NCI-H1694 treated with DMSO at 0.1 percent for 48 hours (cell line): ENCODE data around the gene CREG2.
"Not testable (repeated sequence)": the region's sequence is repeated elsewhere in the genome, so short reads cannot be mapped to it uniquely, and the experiment has no call there.

ENCODE experiments used
- DNase-seq: peaks from one replicate; lab custom pipeline; 2025; lab: John Stamatoyannopoulos, UW

Gene CREG2

DNA sequence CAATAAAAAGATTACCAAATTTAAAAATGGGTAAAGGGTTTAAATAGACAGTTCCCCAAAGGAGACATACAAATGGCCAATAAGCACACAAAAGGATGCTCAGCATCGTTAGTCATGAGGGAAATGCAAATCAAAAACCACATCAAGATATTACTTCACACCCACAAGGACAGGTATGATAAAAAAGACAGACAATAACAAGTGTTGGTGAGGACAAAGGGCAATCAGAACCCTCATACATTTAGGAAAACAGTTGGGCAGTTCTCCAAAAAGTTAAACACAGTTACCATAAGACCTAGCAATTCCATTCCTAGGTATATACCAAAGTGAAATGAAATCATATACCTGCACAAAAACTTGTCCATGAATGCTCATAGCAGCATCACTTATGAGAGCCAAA is 14.5 kb downstream of the CREG2 start:
- DNase-seq, result no peak

DNA sequence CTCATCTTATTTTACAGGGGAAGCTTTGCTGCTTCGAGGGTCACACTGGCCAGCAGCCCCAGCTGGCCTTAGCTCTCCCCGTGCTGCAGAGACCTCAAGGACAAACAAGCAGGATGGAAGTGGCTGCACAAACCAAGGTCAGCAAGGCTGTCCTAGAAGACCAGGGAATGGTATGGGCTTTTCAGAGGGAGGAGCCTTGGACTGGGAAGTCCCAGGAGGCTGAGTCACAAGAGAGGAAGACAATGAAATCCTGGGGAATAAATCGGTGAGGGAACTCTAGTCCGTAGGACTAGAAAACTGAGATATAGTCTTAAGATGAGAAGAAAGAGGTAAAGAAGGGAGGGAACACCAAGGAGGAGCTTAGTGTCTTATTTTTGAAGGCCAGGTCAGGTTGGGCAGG is 15.7 kb downstream of the CREG2 start:
- DNase-seq, result no peak

DNA sequence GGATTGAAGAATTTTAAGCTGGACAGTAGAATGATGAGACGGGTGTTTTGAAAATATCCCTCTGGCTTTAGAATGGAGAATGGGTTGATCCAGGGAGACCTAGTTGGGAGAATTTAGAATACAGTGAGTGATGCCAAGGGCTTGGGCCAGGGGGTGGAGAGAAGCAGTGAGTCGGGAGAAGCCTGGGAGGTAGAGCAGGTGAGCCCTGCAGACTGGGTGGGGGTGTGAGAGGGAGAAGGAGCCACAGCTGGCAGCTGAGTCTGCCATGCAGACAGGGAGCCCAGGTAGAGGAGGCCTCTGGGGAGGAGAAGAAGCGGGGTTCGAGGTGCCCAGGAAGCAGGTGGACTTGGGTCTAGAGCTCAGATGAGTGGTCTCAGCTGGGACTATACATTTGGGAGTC is 18.2 kb downstream of the CREG2 start:
- DNase-seq, result no peak

DNA sequence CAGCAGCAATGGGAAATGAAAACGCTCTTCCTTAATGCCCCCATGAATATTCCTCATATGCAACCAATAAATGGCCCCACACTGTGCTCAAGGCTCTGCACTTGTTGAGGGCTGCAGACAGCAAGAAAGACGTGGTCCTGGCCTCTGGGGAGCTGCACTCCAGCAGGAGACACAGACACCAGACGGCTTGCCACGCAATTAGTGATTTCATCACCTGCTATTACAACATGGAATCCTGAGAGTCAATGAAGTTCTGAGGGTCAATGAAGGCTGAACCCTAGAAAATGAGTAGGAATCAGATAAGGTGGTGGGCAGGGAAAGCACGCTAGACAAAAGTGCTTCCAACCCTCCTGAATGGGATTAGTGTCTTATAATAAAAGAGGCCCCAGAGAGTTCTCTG is 18.9 kb downstream of the CREG2 start:
- no peak for DNase-seq

DNA sequence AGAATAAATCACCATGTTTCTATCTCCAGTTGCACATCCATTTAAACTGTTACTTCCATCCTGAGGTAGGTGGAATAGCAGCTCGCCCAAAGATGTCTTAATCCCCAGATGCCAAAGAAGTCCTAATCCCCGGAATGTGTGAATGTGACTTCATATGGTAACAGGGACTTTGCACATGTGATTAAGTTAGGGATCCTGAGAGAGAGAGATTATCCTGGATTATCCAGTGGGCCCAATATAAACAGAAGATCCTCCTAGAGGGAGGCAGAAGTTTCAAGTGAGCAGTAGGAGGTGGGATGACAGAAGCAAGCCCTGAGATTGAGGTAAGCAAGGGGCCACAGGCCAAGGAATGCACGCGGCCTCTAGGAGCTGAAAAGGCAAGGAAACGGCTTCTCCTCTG is 19.8 kb downstream of the CREG2 start:
- no peak for DNase-seq

DNA sequence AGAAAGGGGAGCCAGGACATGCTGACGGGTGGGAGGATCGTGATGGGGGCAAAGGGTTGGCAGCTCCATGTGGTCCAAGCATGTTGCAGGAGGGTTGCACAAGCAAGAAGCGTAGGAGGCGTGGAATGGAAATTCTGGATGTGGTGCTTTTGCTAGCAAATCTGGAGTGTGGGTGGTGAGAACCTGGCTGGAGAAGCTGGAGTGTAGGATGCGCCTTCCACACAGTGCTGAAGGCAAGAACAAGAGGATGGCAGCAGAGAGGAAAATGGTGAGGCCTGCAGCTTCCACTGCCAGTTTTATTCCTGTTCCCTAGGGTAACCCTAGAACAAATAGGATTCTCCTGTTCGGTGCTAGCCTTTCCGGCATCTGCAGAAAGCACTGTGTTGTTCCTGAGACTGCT is 22.4 kb downstream of the CREG2 start:
- no peak for DNase-seq

DNA sequence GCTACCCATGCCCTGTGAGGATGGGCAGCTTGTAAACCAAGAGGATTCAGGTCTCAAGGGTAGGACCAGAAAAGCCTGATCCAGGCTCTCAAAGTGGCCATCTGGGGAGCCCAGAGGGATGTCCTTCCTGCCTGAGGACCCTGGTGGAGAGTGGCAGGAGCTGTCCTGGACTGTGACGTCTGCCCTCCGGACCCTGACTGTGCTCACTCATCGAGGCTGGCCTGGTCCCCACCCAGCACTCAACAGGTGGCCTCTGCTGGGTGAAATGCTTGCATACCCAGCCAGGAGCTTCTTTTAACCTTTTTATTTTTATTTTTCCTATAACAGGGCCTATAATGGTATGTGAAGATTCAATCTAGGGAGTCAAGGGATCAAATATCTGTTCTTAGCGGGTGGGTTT is 24.5 kb downstream of the CREG2 start:
- DNase-seq, result no peak

DNA sequence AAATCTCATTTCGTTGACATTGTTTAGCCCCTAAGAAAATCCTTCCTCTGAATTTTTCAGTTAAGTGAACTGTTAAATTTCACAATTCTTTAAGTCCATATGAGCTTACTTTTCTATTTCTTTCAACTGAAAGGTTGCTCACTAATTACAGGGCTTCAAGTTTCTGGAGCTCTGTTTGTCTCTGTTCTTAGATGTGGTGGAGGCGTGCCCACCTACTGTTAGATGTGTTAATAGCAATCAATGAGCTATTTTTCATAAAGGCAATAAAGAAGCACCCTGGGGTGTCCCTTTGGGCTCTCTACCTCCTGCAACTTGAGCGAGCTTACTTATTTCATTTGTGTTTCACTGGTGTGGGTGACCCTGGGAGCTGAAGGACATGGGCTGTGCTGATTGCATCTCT is 25.0 kb downstream of the CREG2 start:
- no peak for DNase-seq

DNA sequence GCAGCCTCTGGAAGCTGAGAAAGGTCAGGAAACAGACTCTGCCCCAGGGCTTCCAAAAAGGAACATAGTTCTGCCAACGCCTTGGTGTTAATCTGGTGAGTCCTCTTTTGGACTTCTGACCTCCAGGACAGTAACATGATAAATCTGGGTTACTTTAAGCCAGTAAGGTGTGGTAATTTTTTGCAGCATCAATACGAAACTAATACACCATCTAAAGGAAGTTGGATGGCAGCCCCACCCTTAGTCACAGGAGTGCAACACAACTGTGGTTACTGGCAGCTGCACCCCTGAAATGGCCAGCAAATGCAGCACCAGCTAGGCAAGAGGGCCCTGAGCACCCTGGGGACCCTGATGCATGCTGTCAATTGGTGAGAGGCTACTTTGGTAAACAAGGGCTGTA is 25.8 kb downstream of the CREG2 start:
- no peak for DNase-seq

DNA sequence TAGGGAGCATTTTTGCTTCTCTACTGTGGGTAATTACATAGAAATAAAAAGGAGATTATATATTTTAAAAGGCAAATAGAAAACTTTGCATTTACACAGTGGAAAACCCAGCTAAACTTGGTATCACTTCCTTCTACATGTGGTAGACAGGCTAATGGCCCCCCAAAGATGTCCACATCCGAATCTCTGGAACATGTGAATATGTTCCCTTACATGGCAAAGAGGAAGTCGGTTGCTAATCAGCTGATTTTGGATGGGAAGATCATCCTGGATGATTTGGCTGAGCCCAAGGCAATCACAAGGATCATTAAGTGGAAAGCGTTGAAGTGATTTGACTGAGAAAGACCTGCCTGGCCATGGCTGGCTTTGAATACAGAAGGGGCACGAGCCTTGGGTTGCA is 26.2 kb downstream of the CREG2 start:
- no peak for DNase-seq

DNA sequence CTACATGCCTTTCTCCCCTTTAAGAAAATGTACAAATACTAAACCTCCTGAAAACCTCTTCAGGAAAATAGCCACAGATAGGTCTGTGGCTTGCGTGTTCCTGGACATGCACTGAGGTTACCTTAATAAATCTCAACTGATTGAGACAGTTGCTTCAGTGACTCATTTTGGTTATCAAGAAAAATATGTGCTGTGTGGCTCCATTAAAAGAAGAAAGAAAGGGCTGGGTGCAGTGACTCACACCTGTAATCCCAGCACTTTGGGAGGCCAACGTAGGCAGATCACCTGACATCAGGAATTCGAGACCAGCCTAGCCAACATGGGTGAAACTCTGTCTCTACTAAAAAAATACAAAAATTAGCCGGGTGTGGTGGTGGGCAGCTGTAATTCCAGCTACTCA is 27.1 kb downstream of the CREG2 start:
- no peak for DNase-seq

DNA sequence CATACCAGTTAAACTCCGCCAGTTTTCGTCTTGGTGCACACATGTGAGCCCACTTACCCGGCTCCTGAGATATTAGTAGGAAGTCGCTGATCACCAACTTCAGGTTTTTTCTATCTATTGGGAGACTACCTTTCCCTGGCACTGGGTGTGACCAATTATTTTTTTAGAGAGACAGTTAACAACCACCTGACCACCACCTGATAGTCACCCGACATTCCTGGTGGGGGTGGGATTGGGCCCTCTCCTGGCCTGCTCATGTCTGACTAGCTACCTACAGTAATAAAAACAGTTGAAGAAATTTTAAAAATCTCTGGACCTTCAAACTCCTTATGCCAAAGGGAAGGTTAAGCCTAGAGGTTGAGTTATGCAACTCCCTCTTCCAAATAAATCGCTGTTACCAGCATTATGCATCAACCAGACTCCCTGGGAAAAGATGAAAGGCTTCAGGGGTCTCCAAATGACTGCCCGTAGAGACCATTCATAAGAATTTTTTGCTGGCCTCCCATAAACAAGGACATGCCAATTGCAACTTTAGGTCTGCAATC is 27.8 kb downstream of the CREG2 start:
- DNase-seq, result no peak

DNA sequence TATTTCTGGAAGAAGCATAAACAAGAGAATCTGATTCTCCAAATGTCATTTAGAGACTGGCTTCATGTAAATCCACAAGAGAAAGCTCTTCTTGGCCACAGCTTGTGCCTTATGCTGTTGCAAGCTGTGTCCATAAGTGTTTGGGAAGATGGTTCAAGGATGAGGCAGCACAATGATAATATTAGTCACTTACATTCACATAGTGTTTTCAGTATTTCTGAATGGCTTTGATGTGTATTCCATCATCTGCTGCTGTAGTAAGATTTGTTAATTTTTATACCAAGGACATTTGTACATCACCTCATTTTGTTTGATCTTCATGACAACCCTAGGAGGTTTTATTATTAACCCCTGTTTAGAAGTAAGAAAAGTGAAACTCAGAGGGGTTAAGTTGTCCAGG is 29.9 kb downstream of the CREG2 start:
- DNase-seq, result no peak

DNA sequence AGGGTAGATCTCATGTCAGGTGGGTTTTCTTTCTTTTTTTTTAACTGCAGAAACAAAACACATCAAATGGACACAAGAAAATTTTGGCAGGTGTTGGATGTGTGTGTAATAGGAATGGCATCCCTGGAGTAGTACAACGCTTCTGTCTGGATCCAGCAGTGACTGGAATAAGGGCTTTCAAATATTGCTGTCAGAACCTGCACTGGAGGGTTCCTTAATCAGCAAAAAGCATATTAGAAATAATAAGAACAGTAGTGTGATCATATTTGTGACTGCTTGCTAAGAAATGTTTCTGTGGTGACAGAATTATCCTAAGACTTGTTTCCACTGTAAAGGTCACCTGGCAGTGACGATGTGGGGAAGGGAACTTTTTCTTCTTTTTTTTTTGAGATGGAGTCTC is 30.8 kb downstream of the CREG2 start:
- no peak for DNase-seq

DNA sequence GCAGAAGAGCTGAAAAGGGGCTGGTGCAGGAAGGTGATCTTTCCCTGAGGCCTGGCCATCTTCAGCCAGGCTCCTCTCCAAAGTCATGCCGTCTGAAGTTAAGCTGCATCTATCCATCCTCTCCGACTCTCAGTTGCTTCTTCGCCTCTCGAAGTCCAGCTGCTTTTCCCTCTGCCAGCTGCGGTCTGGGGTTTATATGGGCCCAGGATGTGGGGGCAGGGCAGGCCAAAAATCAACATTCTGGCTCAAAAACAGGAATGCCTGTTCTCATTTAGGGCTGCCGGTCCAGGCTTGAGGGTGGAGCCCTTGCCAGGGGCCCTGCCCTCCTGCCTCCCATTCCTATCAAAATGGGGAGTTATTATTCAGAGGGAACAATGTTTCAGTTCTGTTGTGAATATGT is 31.2 kb downstream of the CREG2 start:
- no peak for DNase-seq

DNA sequence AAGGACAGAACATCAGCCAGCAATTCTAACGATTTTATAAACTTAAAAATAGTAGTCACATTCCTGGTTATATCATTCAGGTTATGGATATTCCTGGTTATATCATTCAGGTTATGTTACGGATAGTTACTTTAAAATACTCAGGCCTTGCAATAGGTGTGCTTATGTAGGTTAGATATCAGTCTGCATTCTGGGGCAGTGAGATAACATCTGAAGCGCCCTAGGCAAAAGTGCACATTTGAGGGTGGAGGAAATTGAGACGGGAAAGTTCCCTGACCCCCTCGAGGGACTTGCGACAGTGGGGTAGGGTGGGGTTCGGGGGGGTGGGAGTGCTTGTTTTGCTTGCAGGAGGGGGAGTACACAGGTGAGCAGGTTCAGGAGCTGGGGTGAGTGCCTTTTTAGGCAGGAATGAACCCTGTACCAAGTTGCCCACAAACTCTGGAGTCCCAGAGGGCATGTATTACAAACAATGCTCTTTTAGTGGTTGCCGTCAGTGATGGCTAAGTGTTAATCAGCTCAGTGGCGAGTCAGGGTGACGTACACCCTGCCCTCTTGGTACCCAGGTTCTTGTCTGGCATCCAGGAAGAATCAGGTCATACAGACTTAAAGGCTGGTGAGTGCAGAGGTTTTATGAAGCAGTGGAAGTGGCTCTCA is 31.8 kb downstream of the CREG2 start:
- DNase-seq, result no peak

DNA sequence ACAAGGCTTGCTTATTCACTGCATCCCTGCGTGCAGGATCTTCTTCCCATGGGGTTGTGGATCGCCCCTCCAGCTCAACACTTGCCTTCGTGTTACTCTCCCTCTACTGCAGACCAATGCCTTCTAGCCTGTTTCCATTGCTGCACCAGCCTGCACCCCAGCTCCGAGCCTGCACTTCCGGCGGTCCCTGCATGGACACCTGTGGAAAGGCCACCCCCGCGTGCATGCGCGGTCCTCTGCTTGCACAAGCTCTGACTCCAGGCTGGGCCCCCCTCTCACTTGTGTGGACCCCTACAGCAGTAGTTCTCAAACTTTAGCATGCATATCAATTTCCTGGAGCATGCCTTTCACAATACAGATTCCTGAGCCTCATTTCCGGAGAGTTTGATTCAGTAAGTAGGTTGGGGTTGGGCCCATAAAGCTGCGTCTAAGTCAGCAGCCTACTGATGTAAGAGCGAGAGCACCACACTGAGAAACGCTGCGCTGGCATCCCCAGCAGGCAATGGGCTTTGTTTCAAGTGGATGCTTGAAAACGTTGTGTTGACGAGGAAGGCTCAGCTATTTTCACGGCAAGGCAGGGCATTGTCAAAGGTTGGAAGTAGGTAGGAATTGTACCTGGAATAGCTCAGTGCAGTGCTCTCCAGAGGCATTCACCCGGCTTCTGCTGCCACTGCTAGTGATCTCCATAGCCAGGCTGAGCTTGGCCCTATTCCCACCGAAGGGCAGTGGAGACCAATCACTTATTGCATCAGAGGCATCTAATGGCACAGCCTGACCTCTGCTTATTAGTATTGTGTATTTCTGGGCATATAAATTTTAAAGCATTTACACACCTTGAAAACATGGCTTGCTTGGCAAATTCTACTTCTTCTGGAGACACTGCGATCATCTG is 32.6 kb downstream of the CREG2 start:
- DNase-seq, result no peak

DNA sequence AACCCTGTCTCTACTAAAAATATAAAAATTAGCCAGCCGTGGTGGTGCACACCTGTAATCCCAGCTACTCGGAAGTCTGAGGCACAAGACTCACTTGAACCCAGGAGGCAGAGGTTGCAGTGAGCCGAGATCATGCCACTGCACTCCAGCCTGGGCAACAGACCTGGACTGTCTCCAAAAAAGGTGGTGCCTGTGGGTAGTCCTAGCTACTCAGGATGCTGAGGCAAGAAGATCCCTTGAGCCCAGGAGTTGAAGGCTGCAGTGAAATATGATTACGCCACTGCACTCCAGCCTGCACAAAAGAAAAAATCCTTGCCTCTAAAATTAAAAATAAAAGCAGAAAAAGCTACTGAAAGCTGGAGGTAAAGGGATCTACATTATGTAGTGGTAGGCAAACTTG is 34.7 kb downstream of the CREG2 start:
- not testable (repeated sequence) for DNase-seq

DNA sequence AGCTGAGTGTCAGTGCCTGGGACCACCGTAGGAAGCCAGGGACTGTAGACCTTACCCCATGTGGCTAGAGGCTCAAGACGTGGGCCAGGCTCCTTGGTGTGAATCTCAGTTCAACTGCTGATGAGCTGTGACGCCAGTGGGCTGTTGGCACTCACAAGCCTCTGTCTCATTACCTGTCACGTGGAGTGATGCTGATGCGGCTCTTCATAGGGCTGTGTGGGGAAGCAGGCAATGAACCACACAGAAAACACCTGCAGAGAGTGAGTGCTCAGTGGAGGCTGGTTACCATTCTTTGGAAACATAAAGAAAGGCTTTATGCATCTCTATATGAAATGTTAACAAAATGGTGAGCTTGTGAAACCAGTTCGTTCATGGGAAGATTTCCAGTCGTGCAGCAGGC is 36.1 kb downstream of the CREG2 start:
- DNase-seq, result no peak

DNA sequence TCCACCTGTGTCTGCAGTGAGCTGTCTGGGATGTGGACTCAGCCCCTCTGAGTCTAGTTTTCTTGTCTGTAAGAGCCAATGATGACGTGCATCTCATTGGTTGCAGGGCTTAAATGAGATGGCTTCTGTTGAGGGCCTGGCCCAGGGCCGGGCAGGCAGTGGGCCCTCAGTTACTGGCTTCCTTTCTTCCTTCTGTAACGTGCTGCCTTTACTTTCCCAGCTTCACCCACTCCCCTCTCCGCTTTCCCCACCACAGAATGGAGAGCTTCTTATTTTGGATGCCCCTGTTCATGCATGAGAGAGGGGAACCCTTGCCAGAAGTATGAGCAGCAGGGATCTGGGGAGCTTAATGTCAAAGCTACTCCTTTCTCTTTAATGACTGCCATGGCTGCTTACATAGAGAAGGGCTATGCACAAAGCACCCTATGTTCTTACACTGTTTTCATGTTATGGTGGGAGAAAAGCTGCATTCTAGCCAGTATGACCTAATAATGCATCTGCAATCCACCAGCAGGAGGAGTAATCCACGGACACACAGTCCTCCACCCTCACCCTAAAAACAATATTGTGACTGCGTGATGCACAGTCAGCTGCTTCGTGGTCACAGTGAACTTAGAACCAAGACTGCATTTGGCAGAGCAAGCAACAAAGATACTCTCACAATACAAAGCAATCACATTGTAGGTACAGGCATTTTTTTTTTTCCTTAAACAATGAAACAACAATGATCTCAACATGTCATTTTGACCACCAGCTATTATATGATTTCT is 37.2 kb downstream of the CREG2 start:
- no peak for DNase-seq

DNA sequence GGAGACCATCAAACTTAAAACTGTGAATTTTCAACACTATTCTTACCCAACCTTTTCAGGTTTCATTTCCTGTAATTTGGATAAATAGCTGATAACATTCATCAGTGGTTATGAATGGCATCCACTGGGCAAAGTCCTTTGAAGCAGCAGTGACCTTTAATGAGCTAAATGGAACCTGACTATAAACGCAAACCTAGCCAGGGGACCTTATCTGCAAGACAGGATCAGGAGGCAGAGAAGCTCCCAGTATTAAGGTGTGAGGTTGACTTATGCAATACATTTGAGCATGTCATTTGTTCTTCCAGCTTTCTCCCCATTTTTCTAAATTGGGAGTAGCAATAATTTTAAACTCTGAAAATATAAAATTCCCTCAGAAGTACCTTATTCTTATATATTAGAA is 38.4 kb downstream of the CREG2 start:
- DNase-seq, result no peak

DNA sequence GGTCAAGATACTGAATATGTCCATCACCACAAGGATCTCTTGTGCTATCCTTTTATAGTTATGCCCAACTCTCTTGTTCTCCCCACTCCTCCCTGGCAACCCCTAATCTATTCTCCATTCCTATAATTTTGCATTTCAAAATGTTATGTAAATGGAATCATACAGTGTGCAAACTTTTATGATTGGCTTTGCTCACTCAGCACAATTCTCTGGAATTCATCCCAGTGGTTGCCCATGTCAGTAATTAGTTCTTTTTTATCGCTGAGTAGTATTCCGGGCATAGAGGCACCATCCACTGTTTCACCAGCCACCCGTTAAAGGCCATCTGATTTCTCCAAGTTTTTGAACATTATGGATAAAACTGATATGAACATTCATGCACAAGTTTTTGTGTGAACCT is 40.4 kb downstream of the CREG2 start:
- DNase-seq, result no peak

DNA sequence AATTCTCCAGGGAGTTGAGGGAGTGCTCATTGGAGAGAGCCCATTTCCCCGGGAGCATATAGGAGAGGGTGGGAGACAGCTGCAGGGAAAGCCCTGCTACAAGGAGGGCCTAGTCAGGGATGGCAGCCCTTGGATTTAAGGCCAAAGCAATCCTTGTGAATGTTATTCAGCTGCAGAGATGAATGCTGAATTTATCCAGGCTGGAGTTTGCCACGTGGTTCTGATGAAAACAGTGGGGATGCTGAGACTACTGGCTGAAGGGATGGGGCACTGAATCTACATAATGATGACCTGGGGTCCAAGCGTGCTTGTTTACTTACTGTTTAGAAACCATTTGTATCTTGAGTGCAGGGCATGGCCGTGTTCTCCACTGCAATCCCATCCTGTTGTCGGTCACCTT is 43.2 kb downstream of the CREG2 start:
- no peak for DNase-seq
